GM12892 (cell line): Measurements from ENCODE around the gene ARHGDIB.

Experiments used
- POLR2A ChIP-seq: IDR thresholded peaks from 2 replicates; pipeline ENCODE4 v1.6.1; 2011; ENCODE audit warnings: low read depth, low read length, control low read depth
- POLR2AphosphoS5 ChIP-seq: IDR thresholded peaks from 2 replicates; pipeline ENCODE4 v1.6.1; 2011; ENCODE audit warnings: low read depth, low read length, control low read depth
- TAF1 ChIP-seq: IDR thresholded peaks from 2 replicates; pipeline ENCODE4 v1.6.1; 2011; ENCODE audit warnings: low read depth, mild to moderate bottlenecking, control low read depth, low read length, borderline replicate concordance

GRCh38 chr12:14962153-14962539, 745 bp upstream of the ARHGDIB start:
- TF ChIP-seq POLR2AphosphoS5 (no peak), POLR2A (no peak), TAF1 (no peak)
